Stimulated activated naive CD4-positive, alpha-beta T cell treated with Interleukin-2 at 50 U/mL for 16 hours (primary cell): ENCODE data around the gene COTL1.
A peak's percentile ranks its signal among the peaks of the same experiment; 100 is the strongest.
"Not testable (repeated sequence)": the region's sequence is repeated elsewhere in the genome, so short reads cannot be mapped to it uniquely, and the experiment has no call there.

Experiments used
- DNase-seq: peaks from one replicate; lab custom pipeline; 2025; lab: John Stamatoyannopoulos, UW

COTL1 gene

GRCh38 chr16:84528322-84528721 lies 89.6 kb downstream of the COTL1 start:
- DNase-seq: no peak

- DNase-seq: no peak
These were observed 90.2 kb downstream of the COTL1 start for GRCh38 chr16:84527532-84528269.

GRCh38 chr16:84526794-84527531 lies 90.9 kb downstream of the COTL1 start:
- no peak for DNase-seq

- DNase-seq: not testable (repeated sequence)
These were observed 92.8 kb downstream of the COTL1 start for GRCh38 chr16:84524941-84525581.

GRCh38 chr16:84524346-84524920 lies 93.4 kb downstream of the COTL1 start:
- DNase-seq: no peak

GRCh38 chr16:84521497-84521770 lies 96.4 kb downstream of the COTL1 start:
- no peak for DNase-seq

- DNase-seq: no peak
These were observed 97.0 kb downstream of the COTL1 start for GRCh38 chr16:84520725-84521496.

- no peak for DNase-seq
These were observed 98.0 kb downstream of the COTL1 start for GRCh38 chr16:84519855-84520254.

GRCh38 chr16:84518804-84519341 lies 99.0 kb downstream of the COTL1 start:
- DNase-seq: peak; percentile 35

- not testable (repeated sequence) for DNase-seq
These were observed 99.7 kb downstream of the COTL1 start for GRCh38 chr16:84518220-84518619.

- no peak for DNase-seq
These were observed 100.5 kb downstream of the COTL1 start for GRCh38 chr16:84517366-84517765.
